ENCODE results near the gene CDH4. TPM values are rescaled to one million over a fixed set of nuclear protein-coding genes. Genes with fewer than 3 reads are reported as not detected.

CDH4 gene
- total RNA-seq, 2 donors from 2014 or later: 0.05 to 2.2 TPM

- no peak for TF ChIP-seq POLR2A (IDR thresholded peaks at IDR 0.05)
- TF ChIP-seq POLR2AphosphoS5 (IDR thresholded peaks at IDR 0.05): no peak
- no peak for TF ChIP-seq CTCF (IDR thresholded peaks at IDR 0.05)
- Histone ChIP-seq H3K4me1 (replicated peaks) (no peaks in the 10 kb centered on the region), H3K36me3 (no peaks in the 10 kb centered on the region), H3K4me3 (no peak overlapping the region), H3K27me3 (replicated peaks; ENCODE audit: insufficient read depth) (peaks cover 8% of the 10 kb centered on the region), H3K9me3 (no peaks in the 10 kb centered on the region), H3K27ac (no peak overlapping the region)
- no peak for DNase-seq (ENCODE audit: low spot score)
- 84% methylated on average over 1 of the region's 1 CpG for WGBS
- intact Hi-C loops (cut with DNase I): no loop called here
Observed at GRCh38 chr20:61633004-61633403, 380.9 kb downstream of the CDH4 start.

GRCh38 chr20:61634376-61635145 is 382.5 kb downstream of the CDH4 start:
- no peaks in the 10 kb centered on the region for H3K4me1 ChIP-seq (replicated peaks)
- intact Hi-C loops (cut with DNase I): no loop called here
- no peaks in the 10 kb centered on the region for H3K9me3 ChIP-seq
- H3K27me3 ChIP-seq (replicated peaks; ENCODE audit: insufficient read depth): peaks cover 8% of the 10 kb centered on the region
- no peak overlapping the region for H3K4me3 ChIP-seq
- WGBS: 89% methylated on average over 28 of the region's 28 CpGs
- DNase-seq (ENCODE audit: low spot score): no peak
- TF ChIP-seq POLR2A (IDR thresholded peaks at IDR 0.05) (no peak), CTCF (IDR thresholded peaks at IDR 0.05) (no peak), POLR2AphosphoS5 (IDR thresholded peaks at IDR 0.05) (no peak)
- H3K27ac ChIP-seq: no peak overlapping the region
- no peaks in the 10 kb centered on the region for H3K36me3 ChIP-seq

GRCh38 chr20:61635721-61636455 is 383.8 kb downstream of the CDH4 start:
- no peaks in the 10 kb centered on the region for H3K9me3 ChIP-seq
- intact Hi-C loops (cut with DNase I): no loop called here
- TF ChIP-seq POLR2A (IDR thresholded peaks at IDR 0.05): no peak
- no peak for TF ChIP-seq CTCF (IDR thresholded peaks at IDR 0.05)
- no peak for TF ChIP-seq POLR2AphosphoS5 (IDR thresholded peaks at IDR 0.05)
- H3K36me3 ChIP-seq: no peaks in the 10 kb centered on the region
- no peaks in the 10 kb centered on the region for H3K4me1 ChIP-seq (replicated peaks)
- H3K4me3 ChIP-seq: no peak overlapping the region
- DNase-seq (ENCODE audit: low spot score): no peak
- peaks cover 9% of the 10 kb centered on the region for H3K27me3 ChIP-seq (replicated peaks; ENCODE audit: insufficient read depth)
- 76% methylated on average over 19 of the region's 19 CpGs for WGBS
- no peak overlapping the region for H3K27ac ChIP-seq

GRCh38 chr20:61636531-61637116 is 384.6 kb downstream of the CDH4 start:
- peaks cover 12% of the 10 kb centered on the region for H3K27me3 ChIP-seq (replicated peaks; ENCODE audit: insufficient read depth)
- no peak overlapping the region for H3K4me3 ChIP-seq
- intact Hi-C loops (cut with DNase I): no loop called here
- TF ChIP-seq POLR2AphosphoS5 (IDR thresholded peaks at IDR 0.05) (no peak), CTCF (IDR thresholded peaks at IDR 0.05) (no peak), POLR2A (IDR thresholded peaks at IDR 0.05) (no peak)
- H3K4me1 ChIP-seq (replicated peaks): no peaks in the 10 kb centered on the region
- WGBS: 55% methylated on average over 13 of the region's 15 CpGs
- no peaks in the 10 kb centered on the region for H3K9me3 ChIP-seq
- H3K27ac ChIP-seq: no peak overlapping the region
- H3K36me3 ChIP-seq: no peaks in the 10 kb centered on the region
- DNase-seq (ENCODE audit: low spot score): no peak

All from prostate gland (tissue), 2 donors.